Ishikawa (cell line): ENCODE results near the gene DERL3.

Source experiments
- CEBPB ChIP-seq: IDR thresholded peaks from 2 replicates; pipeline ENCODE4 v1.6.1; 2012
- CREB1 ChIP-seq: IDR thresholded peaks from 2 replicates; pipeline ENCODE4 v1.6.1; 2012; ENCODE audit warnings: low read depth
- EGR1 ChIP-seq: IDR thresholded peaks from 2 replicates; pipeline ENCODE4 v1.6.1; 2012
- EP300 ChIP-seq: IDR thresholded peaks from 2 replicates; pipeline ENCODE4 v1.6.1; 2012; ENCODE audit warnings: borderline replicate concordance
- FOXM1 ChIP-seq: IDR thresholded peaks from 2 replicates; pipeline ENCODE4 v1.6.1; 2012; ENCODE audit warnings: low read depth, borderline replicate concordance
- MAX ChIP-seq: IDR thresholded peaks from 2 replicates; pipeline ENCODE4 v1.6.1; 2012
- NFIC ChIP-seq: IDR thresholded peaks from 2 replicates; pipeline ENCODE4 v1.6.1; 2012
- RAD21 ChIP-seq: IDR thresholded peaks from 2 replicates; pipeline ENCODE4 v1.6.1; 2012; ENCODE audit warnings: low read depth
- REST ChIP-seq: IDR thresholded peaks from 2 replicates; pipeline ENCODE4 v1.6.1; 2012; ENCODE audit warnings: low read depth, mild to moderate bottlenecking
- TAF1 ChIP-seq: IDR thresholded peaks from 2 replicates; pipeline ENCODE4 v1.6.1; 2012; ENCODE audit warnings: low read depth, mild to moderate bottlenecking
- TCF12 ChIP-seq: IDR thresholded peaks from 2 replicates; pipeline ENCODE4 v1.6.1; 2012; ENCODE audit warnings: low read depth
- TEAD4 ChIP-seq: IDR thresholded peaks from 2 replicates; pipeline ENCODE4 v1.6.1; 2012
- USF1 ChIP-seq: IDR thresholded peaks from 2 replicates; pipeline ENCODE4 v1.6.1; 2012
- YY1 ChIP-seq: IDR thresholded peaks from 2 replicates; pipeline ENCODE4 v1.6.1; 2012; ENCODE audit warnings: low read depth
- ZBTB7A ChIP-seq: IDR thresholded peaks from 2 replicates; pipeline ENCODE4 v1.6.1; 2012; ENCODE audit warnings: low read depth

The DERL3 gene

GRCh38 chr22:23832226-23833016 lies 6.4 kb downstream of the DERL3 start:
- TF ChIP-seq TEAD4: no peak
- TF ChIP-seq CREB1: no peak
- TF ChIP-seq FOXM1: no peak
- TF ChIP-seq RAD21: no peak
- TF ChIP-seq YY1: no peak
- TF ChIP-seq CEBPB: no peak
- TF ChIP-seq REST: no peak
- no peak for TF ChIP-seq TCF12
- no peak for TF ChIP-seq ZBTB7A

- TF ChIP-seq TEAD4 (no peak), ZBTB7A (no peak), RAD21 (no peak), EP300 (no peak), TCF12 (no peak), REST (no peak), MAX (no peak), FOXM1 (no peak), EGR1 (no peak), YY1 (no peak), CREB1 (no peak), CEBPB (no peak), USF1 (no peak), TAF1 (no peak), NFIC (no peak)
These were observed 7.0 kb downstream of the DERL3 start for GRCh38 chr22:23831781-23832180.

GRCh38 chr22:23831261-23831660 lies 7.5 kb downstream of the DERL3 start:
- TF ChIP-seq RAD21 (no peak), EGR1 (no peak), TAF1 (no peak), NFIC (no peak), TCF12 (no peak), YY1 (no peak), CEBPB (no peak), MAX (no peak), USF1 (no peak), ZBTB7A (no peak), TEAD4 (no peak), CREB1 (no peak), EP300 (no peak), FOXM1 (no peak), REST (no peak)

GRCh38 chr22:23829845-23830372 lies 8.9 kb downstream of the DERL3 start:
- TF ChIP-seq CREB1 (no peak), YY1 (no peak), CEBPB (no peak), TEAD4 (no peak)
